Body of pancreas (tissue), 4 donors: ENCODE results near the gene MORC1. TPM values are rescaled to one million over a fixed set of nuclear protein-coding genes. Genes with fewer than 3 reads are reported as not detected.

Experiments
- ATAC-seq: fragments of 150-250 bp; one replicate; pipeline ENCODE4 v1.9.1; 2016
- DNase-seq, 4 donors: peaks; one replicate each; pipeline ENCODE4 v3.0.0-alpha.2; 2019
- H3K27ac ChIP-seq, 4 donors: fragments of 200-600 bp; sonication (generic); 1 replicate in 3 of 4; 2 replicates in 1 of 4; pipeline versions ENCODE4 v1.5.1 to v1.6.1; 2016 to 2019; ENCODE audit warnings: mild to moderate bottlenecking in 1 of 4, mixed read lengths in 1 of 4, moderate library complexity in 1 of 4
- H3K27me3 ChIP-seq, 2 donors: fragments of 200-600 bp; sonication (generic); one replicate each; pipeline ENCODE4 v1.6.0; 2016; ENCODE audit warnings: mild to moderate bottlenecking in 1 of 2
- H3K36me3 ChIP-seq, 2 donors: fragments of 200-600 bp; sonication (generic); replicated peaks in 1 of 2; 2 replicates each; pipeline ENCODE4 v1.5.1; 2016; ENCODE audit warnings: low read depth in 2 of 2; ENCODE audit not compliant: insufficient read depth in 1 of 2
- H3K4me1 ChIP-seq: fragments of 200-600 bp; sonication (generic); one replicate; pipeline ENCODE4 v1.6.0; 2016
- H3K4me3 ChIP-seq, 2 donors: fragments of 200-600 bp; sonication (generic); 1 replicate in 1 of 2; 2 replicates in 1 of 2; pipeline ENCODE4 v1.5.1; 2016 to 2019
- H3K9me3 ChIP-seq, 3 donors: fragments of 200-600 bp; sonication (generic); 1 replicate in 2 of 3; 2 replicates in 1 of 3; pipeline ENCODE4 v1.5.1; 2016
- CTCF ChIP-seq, 7 experiments: fragments of 450-650 bp in 4 of 7; fragments of 200-600 bp in 3 of 7; sonication (generic) in 3 of 7; IDR thresholded peaks; one replicate each; pipeline ENCODE4 v1.5.1; 2016 to 2019; ENCODE audit warnings: antibody characterized with exemption in 7 of 7
- POLR2A ChIP-seq, 3 donors: fragments of 450-650 bp; IDR thresholded peaks; one replicate each; pipeline ENCODE4 v1.6.1; 2016; ENCODE audit warnings: antibody characterized with exemption in 3 of 3, mild to moderate bottlenecking in 2 of 3
- WGBS, 2 donors: methylation state at CpG; one replicate each; pipeline ENCODE4 v1.1.5; 2017; 5-methylcytosine and 5-hydroxymethylcytosine counted together
- intact Hi-C: fragments of 100-400 bp; cut with DNase I; formaldehyde crosslinking; loops from one replicate; pipeline ENCODE4 v1.15.1; 2023
- total RNA-seq, 2 donors: library from RNA; depleted of rRNA; stranded (reverse); fragments of >200 nt; gene quantifications; one replicate each; pipeline ENCODE4 v1.1.0, GENCODE V29; 2016

MORC1 gene
- total RNA-seq, 2 donors from 2014 or later, result not detected

- intact Hi-C loops, result no loop called here
- Histone ChIP-seq H3K4me1 (no peaks in the 10 kb centered on the region), H3K36me3 (no peaks in the 10 kb centered on the region), H3K27ac (no peak overlapping the region), H3K27me3 (no peaks in the 10 kb centered on the region), H3K9me3 (no peaks in the 10 kb centered on the region), H3K4me3 (no peak overlapping the region)
- ATAC-seq (no peak), DNase-seq (peak in 3 of 4 donors; percentile 13 to 39 (median 16))
- peak; percentile 25 to 63 (median 52) for TF ChIP-seq CTCF (IDR thresholded peaks at IDR 0.05)
- no peak for TF ChIP-seq POLR2A (IDR thresholded peaks at IDR 0.05)
- WGBS, 2 donors, result 26 to 36% methylated on average over 3 of the region's 3 CpGs
Observed at GRCh38 chr3:109050591-109051167, 67.3 kb downstream of the MORC1 start.

- WGBS, 2 donors, result 72 to 85% methylated on average over 2 of the region's 2 CpGs
- H3K4me3 ChIP-seq, result no peak overlapping the region
- no peaks in the 10 kb centered on the region for H3K36me3 ChIP-seq
- ATAC-seq (no peak), DNase-seq (no peak)
- intact Hi-C loops, result no loop called here
- no peak overlapping the region for H3K27ac ChIP-seq
- no peaks in the 10 kb centered on the region for H3K27me3 ChIP-seq
- TF ChIP-seq CTCF (IDR thresholded peaks at IDR 0.05) (no peak), POLR2A (IDR thresholded peaks at IDR 0.05) (no peak)
- H3K4me1 ChIP-seq, result no peaks in the 10 kb centered on the region
- H3K9me3 ChIP-seq, result no peaks in the 10 kb centered on the region
Observed at GRCh38 chr3:109047366-109047765, 70.6 kb downstream of the MORC1 start.

GRCh38 chr3:109045271-109046040, 72.5 kb downstream of the MORC1 start:
- no peaks in the 10 kb centered on the region for H3K36me3 ChIP-seq
- intact Hi-C loops, result no loop called here

GRCh38 chr3:109035082-109035481, 82.9 kb downstream of the MORC1 start:
- Histone ChIP-seq H3K27me3 (no peaks in the 10 kb centered on the region), H3K27ac (no peak overlapping the region), H3K4me1 (no peaks in the 10 kb centered on the region), H3K9me3 (no peaks in the 10 kb centered on the region), H3K4me3 (no peak overlapping the region), H3K36me3 (no peaks in the 10 kb centered on the region)
- WGBS, 2 donors, result 93 to 100% methylated on average over 1 of the region's 1 CpG
- no peak for DNase-seq
- no peak for ATAC-seq
- no peak for TF ChIP-seq CTCF (IDR thresholded peaks at IDR 0.05)
- intact Hi-C loops, result no loop called here

More at GRCh38 chr3:109045271-109046040, 72.5 kb downstream of the MORC1 start:
- H3K27me3 ChIP-seq, result no peaks in the 10 kb centered on the region
- ATAC-seq (no peak), DNase-seq (peak in 1 of 4 donors; percentile 2)
- H3K4me3 ChIP-seq, result no peak overlapping the region
- TF ChIP-seq POLR2A (IDR thresholded peaks at IDR 0.05) (no peak), CTCF (IDR thresholded peaks at IDR 0.05) (no peak)
- H3K9me3 ChIP-seq, result no peaks in the 10 kb centered on the region
- WGBS, 2 donors, result 86 to 87% methylated on average over 6 of the region's 6 CpGs
- H3K4me1 ChIP-seq, result no peaks in the 10 kb centered on the region
- no peak overlapping the region for H3K27ac ChIP-seq
